HG03103 (cell line): ENCODE data around the gene IGF2.
"Not testable (repeated sequence)": the region's sequence is repeated elsewhere in the genome, so short reads cannot be mapped to it uniquely, and the experiment has no call there.

Experiments
- ATAC-seq: cut with Tn5 transposase; IDR thresholded peaks from one replicate; pipeline ENCODE4 v1.9.1; 2021; ENCODE audit warnings: low read depth; ENCODE audit not compliant: unreplicated experiment

The IGF2 gene, protein sequence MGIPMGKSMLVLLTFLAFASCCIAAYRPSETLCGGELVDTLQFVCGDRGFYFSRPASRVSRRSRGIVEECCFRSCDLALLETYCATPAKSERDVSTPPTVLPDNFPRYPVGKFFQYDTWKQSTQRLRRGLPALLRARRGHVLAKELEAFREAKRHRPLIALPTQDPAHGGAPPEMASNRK

DNA sequence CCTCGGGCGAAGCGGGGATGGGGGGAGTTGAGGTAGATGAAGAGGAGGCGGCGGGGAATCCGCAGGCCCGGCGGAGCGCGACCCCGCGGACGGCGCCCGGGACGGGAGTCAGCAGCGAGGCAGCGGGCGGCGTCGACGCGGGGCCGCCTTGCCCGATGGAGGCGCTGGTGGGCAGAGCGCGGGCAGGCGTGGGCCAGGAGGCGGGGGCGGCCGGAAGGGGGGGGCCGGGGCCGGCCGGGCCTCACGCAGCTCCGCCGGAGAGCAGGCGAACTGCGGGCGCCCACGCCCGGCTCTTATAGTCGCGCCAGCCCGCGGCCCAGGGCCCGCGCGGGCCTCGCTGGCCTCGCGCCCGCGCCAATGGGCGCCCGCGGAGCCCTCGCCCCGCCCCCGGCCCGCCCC is at the start of gene IGF2:
Gene IGF2, minus strand, starts transcription at position 267 of the 399 bp plus-strand sequence. CDS start 3,866 bp downstream, outside the sequence.
- ATAC-seq: no peak

DNA sequence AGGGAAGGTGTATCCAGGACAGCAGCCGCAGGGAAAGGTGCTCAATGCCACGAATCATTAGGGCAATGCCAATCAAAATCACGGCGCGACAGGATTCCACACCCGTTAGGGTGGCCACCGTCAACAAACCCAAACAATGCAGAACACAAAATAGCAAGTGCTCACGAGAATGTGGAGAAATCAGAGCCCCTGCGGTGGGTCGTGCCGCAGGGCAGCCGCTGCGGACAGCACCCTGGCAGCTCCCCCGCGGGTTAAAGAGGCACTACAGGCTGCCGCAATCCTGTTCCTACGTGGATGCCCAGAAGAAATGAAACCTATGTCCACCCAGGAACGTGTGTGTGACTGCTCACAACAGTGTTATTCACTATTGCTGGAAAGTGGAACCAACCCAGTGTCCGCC is 49.6 kb upstream of the IGF2 start:
- ATAC-seq: no peak

DNA sequence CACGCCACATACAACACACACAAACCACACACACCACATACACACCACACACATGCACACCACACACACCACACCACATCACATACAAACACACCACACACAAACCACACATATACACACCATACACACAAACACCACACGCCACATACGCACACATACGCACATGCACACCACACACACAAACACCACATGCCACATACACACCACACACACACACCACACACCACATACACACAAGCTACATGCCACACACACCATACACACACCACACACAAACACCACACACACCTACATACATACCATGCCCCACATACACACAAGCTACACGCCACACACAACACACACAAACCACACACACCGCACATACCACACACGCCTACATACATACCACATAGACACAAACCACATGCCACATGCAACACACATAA is 48.1 kb upstream of the IGF2 start:
- no peak for ATAC-seq

DNA sequence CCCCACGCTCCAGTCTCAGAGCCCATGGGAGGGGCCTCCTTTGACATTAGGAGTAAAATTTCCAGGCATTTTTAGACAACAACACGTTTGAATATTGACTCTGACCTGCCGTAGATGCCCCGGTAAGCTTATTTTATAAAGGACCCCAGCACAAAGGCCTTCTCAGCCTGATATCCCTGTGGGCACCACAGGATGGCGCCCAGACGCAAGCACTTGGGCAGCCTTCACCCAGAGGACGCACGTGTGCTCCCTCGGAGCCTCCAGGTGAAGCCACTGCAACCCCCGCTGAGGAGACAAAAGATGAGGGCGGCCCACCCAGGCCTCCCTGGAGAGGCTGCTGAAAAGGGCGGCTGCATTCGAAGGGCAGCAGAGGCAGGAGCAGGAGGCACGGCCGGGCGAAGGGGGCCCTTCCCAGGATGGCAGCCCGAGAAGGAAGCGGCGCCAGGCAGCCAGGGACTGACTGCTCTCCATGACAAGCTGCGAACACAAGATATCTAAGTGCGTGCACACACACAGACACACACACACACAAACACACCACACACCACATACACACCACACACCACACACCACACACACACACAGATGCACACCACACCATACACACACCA is 47.6 kb upstream of the IGF2 start:
- ATAC-seq: no peak

DNA sequence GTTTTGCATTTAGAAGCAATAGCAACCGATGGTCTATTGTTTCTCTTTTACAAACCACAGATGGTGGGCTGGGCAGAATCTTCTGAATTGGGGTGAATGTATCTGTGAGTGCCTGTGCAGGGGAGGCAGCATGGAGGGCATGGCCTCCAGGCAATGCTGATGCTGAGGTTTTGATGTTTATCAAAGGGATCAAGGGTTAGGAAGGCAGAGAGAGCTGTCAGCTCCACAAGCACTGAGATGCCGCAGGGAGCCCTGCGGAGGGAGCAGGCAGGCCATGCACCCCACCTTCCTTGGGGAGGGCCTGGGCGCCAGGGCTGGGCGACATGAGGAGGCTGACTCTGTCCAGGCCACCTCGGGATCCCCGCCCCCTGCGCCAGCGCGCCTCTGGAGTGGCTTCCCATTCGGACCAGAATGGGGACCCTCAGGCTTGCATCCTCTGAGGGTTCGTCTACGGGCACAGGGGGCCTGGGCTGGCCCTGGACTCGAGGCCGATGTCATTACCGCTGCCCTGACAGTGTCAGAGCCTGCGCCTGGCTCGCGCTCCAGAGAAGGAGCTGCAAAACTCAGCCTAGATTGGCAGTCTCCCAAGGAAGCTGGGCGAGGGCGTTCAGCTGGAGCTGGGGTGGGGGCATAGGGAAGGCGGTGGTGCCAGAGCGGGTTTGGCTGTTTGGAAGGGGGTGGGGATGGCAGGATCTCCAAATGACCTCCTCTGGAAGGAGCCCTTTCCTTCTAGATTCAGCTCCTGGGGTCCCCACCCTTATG is 46.3 kb upstream of the IGF2 start:
- ATAC-seq: no peak

DNA sequence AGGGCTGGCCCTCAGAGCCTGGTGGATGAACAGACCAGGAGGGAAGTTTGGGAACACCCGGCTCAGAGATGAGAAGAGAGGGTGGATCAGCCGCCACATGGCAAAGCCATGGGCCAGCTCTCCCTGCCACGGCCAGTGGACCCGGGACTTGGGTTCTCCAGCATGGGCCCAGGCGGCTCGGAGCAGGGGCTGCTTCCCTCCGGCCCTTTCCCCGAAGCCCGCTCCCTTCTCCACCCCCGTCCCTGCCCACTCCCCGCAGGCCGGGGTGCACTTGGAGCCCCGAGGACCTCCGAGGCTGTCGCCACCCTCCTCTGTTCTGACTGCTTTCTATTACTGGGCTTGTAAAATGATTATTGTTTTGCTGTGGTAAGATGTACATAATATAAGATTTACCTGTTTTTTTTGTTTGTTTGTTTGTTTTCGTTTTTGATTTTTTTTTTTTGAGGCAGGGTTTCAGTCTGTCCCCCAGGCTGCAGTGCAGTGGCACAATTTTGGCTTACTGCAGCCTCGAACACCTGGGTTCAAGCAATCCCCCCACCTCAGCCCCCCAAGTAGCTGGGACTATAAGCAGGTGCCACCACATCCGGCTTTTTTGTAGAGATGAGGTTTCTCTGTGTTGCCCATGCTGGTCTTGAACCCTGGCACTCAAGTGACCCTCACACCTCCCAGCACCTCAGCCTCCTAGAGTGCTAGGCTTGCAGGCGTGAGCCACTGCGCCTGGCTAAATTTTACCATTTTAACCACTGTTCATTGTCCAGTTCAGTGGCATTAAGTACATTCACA is 43.7 kb upstream of the IGF2 start:
- ATAC-seq: no peak

DNA sequence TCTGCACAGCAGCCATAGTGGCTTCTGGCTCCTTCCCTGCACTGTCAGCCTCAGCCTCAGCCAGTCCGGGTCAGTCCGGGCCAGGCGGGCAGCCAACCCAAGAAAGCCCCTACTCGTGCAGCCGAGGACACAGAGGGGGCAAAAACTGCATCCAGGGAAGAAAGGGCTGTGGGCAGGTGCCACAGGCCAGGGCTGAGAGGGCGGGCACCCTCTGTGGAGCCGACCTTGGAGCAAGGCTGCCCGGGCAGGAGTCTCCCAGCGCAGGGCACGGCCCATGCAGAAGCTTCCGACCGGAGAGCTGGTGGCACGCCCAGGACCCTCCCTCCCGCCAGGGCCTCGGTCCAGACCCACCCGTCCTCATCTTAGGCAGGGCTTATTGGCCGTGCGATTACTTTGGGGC is 42.9 kb upstream of the IGF2 start:
- ATAC-seq: no peak

DNA sequence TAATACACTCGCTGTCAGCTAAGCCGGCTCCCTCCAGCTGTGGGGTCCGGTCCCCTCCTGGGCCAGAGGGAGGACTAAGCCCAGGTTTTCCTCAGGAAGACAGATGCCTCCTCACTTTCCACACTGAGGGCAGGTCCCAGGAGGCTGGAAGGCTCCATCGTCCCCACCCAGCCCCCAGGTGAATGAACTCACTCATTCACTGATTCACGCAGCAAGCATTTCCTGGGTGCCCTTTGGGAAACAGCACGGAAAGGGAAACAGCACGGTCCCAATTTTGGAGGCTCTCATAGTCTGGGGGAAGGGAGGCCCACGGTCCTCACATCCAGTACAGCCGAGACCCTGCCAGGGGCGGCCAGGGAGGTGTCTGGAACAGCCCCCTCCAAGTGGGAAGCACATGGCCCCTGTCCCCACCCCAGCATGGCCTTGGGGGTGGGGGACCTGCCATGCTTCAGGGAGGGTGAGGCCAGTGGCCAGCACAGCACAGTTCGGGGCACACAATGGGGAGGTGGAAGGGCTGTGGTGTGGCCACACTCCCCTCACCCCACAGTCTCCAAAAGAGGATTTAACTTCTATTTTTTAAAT is 41.7 kb upstream of the IGF2 start:
- no peak for ATAC-seq

DNA sequence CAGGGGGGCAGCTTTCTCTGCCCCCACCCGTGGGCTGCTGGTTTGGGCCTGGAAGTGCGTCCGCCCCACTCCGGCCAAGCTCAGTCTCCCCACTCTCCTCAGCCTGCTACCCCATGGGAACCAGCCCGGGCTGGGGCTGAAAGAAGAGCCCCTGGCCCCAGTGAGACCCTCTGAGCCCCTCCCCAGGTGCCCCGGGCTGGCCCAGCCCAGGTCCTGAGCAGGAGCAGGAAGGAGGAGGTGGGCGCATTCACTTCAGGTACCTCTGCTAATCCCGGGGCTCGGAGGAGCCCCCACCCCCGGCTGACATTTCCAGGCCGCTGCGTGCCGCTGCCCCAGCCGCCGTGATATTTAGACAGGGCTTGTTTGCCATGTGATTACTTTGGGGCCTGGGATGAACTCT is 41.2 kb upstream of the IGF2 start:
- no peak for ATAC-seq

DNA sequence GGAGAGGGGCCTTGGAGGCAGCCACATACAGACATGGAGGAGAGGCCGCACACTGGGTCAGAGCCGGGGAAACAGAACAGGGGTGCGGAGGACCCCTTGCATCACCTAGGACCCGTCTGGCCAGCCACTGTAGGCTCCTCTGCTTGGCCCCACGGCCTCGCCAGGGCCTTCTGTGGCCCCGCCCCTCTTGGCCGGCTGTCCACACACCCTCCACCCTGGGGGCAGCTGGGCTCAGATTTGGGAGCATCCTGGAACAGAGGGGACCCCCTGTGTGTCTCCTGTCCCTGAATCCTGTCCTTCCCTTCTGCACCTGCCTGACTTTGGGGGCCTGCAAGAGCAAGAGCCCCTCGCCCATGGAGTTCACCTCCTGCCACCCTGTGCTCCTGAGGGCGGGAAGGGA is 40.3 kb upstream of the IGF2 start:
- ATAC-seq: no peak

DNA sequence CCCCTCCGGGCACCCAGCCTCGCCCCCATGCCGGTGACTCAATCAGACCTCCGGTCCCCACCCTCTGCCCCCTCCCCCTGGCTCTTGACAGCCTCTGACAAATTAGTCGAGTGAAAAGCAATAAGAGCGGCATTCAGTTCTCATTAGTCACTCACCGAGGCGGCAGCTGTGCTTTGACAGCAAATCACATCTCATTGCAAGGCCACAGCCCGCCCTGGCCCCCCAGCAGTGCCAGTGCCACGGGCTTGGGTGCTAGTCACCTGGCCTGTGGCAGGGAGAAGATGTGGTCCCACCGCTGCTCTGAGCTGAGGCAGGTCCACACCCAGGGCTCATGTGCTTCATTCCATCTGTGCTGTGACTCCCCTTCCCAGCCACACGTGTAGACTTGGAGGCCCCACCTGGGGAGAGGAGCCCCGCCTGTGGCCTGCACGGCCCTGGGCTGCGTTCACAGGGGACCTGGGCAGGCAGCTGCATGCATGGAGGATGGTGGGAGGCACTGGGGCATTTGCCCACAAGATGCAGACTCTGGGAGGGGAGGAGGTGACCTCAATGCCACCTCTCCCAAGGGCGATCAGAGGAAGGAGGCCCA is 39.8 kb upstream of the IGF2 start:
- ATAC-seq: no peak

DNA sequence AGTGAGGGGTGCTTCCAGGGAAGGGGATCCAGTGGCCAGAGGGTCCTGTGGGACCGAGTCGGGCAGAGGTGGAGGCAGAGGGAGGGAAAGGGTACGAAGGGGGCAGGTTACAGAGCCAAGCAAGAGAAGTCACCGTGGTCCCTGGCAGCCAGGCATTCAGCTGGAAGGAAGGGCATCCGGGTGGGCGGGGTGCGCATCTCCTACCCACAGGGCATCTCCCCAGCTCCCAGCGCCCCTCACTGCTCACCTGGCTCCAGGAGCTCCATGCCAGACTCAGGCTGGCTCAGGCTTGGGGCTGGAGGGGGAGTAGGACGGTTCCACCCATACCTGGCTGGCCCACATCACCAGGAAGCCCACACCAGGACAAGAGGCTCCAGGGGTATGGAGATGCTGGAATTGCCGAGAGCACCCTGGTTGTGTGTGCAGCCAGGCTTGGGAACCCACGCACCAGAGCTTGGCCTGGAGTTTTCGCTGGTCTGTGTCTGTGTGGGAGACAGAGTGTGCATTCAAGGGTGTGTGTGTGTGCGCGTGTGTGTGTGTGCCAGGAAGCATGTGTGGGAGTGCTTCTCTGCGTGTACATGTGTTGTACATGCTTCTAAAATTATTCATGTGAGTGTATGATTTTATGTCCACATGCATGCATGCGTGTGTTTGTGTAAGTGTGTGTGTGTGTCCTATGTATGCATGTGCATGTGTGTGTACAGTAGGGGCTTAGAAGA is 39.0 kb upstream of the IGF2 start:
- ATAC-seq: not testable (repeated sequence)

DNA sequence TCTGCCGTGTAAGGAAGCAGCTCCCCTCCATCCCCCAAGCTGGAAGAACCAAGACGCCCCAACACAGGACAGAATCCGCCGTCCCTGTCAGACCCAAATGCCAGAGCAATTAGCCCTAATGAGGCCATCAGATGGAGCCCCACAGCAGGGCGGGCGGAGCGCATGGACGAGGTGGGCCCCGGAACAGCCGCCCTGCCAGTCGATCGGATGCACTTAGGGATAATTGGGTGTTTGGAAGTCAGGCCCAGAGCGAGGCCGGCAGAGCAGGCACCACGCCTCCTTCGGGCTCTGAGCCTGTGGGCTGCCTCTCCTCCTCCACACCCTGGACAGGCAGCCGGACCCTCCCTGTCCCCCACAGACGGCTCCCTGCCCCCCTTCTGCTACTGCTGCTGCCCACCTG is 37.9 kb upstream of the IGF2 start:
- ATAC-seq: no peak

DNA sequence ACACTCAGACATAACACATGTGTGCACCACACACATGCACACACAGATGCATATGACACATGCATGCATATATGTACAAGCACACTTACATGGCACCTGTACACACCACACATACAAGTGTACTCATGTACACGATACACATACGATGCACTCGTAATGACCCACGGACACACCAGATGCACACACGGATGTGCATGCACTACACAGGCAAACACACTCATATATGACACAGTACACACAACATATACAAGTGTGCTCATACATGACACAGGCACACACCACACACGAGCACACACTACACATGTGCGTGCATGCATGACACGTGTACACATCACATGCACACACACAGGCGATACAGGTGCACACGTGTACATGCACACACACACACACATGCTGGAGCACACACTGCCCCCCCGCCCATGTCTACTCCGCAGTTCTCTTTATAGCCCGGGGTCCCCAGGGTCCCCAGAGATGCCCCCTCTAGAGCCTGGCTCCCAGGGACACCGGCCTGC is 37.3 kb upstream of the IGF2 start:
- ATAC-seq: no peak

DNA sequence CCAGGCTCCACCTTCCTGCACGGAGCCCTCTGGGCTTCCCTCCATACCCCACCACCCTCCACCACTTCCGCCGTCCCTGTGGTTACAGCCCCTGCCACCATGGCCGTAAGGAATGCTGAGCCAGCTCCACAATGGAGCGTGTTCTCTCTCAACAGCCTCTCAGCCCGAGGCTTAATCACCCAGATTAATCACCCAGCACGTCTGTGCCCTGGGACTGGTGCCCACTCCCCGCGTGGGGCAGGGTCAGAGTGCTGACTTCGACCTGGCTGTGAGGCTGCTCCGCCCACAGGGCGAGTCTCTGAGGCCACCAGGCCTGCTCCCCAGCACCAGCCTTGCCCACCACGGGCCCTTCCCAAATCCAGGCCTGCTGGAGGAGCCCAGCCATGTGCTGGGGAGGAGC is 36.5 kb upstream of the IGF2 start:
- no peak for ATAC-seq

DNA sequence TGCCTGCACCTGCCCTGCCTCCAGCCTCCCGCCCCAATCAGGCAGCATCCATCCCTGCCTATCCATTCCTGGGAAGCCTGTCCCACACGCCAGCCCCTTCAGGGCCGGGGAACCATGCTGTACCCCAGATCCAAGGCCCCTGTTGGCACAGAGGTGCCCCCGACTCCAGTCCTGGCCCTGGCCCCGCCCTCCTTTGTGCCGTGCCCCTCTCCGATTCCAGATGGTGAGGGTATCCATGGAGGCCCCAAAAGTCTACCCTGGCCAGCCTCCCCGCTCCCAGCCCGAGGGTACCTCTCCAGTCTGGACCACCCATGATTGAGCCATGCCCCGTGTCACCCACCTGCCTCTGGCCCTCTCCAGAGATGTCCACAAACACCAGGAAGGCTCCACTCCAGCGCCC is 35.2 kb upstream of the IGF2 start:
- ATAC-seq: no peak

DNA sequence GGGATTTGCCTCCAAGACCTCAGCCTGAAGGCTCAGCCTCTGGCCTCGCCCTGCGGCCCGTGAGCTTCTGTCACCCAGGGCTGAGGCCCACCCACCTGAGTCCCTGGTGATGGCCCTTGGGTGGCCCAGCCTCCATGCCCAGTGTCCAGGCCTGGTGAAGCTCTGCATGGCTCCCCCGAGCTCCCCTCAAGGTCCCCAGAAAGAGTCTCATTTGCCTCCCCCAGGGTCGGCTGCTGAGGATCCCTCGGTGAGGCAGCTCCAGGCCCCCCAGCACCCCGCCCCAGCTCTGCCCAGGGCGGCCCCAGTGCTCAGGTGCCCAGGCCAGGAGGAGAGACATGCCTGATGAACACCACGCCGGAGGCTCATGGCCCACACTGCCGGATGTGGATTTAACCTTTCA is 34.6 kb upstream of the IGF2 start:
- no peak for ATAC-seq

DNA sequence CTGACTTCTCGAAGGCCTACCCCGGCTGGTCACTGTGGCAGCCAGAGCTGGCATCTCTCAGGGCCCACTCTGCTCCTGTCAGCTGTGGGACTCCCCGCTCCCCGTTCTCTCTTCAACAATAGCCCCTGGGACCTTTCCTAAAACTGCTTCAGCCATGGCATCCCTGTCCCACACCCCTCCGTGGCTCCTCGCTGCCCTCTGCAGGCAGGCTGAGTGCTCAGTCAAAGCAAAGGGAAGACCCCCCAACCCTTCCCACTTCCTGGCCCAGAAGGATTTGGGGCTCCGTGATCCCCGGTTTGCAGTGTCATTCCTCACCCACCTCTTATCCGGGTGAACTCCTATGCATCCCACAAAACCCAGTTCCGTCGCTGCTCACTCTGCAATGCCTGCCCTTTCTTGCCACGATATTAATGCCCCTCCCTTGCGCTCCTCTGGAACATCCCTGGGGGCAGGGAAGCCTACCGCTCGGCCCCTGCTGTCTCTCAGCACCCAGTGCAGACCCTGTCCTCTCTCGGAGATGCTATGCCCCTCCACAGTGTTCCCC is 34.0 kb upstream of the IGF2 start:
- ATAC-seq: no peak

DNA sequence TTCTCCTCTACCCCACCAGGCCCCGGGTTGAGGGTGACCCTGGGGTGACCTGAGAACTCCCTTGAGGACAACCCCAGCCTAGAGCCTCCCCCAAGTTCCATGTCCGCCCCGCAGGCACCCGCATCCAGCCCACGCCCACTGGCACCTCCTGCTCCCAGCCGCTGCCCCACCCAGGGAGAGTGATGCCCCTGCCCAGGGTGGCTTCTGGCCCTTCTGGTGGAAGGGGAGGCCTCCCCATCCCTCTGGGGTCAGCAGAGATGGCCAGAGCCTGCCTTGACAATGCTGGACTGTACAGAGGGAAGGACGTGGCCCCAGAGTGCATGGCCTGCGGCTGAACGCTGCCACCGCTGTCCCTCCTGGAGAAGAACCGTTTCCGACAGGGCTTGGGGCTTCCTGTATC is 33.5 kb upstream of the IGF2 start:
- no peak for ATAC-seq
